D721Med (cell line): Measurements from ENCODE around the gene FGF3.

Experiments used
- DNase-seq: peaks from one replicate; pipeline ENCODE4 v3.0.0; 2011; ENCODE audit warnings: low spot score; ENCODE audit not compliant: insufficient read length
- FAIRE-seq: peaks from 2 replicates; lab custom pipeline; 2011; peaks lifted over from hg19 to GRCh38; lab: Jason Lieb, UNC
- CTCF ChIP-seq: IDR thresholded peaks from 2 replicates; pipeline ENCODE4 v1.5.1; 2012; ENCODE audit warnings: mild to moderate bottlenecking, control low read depth; ENCODE audit not compliant: insufficient read depth; ENCODE audit errors: missing control alignments

The FGF3 gene

GRCh38 chr11:69828971-69829344 lies 9.7 kb upstream of the FGF3 start:
- TF ChIP-seq CTCF: no peak
- DNase-seq (no peak), FAIRE-seq (no peak)

GRCh38 chr11:69828276-69828970 lies 9.2 kb upstream of the FGF3 start:
- TF ChIP-seq CTCF: no peak
- no peak for DNase-seq
- no peak for FAIRE-seq

- TF ChIP-seq CTCF: no peak
- no peak for DNase-seq
- no peak for FAIRE-seq
Observed at GRCh38 chr11:69826773-69827172, 7.6 kb upstream of the FGF3 start.

GRCh38 chr11:69825941-69826340 lies 6.7 kb upstream of the FGF3 start:
- DNase-seq: no peak
- TF ChIP-seq CTCF: no peak
- no peak for FAIRE-seq

- no peak for FAIRE-seq
- no peak for DNase-seq
- no peak for TF ChIP-seq CTCF
Observed at GRCh38 chr11:69825037-69825834, 6.0 kb upstream of the FGF3 start.

GRCh38 chr11:69823641-69824265 lies 4.5 kb upstream of the FGF3 start:
- DNase-seq: peak; percentile 3
- TF ChIP-seq CTCF: no peak
- FAIRE-seq: no peak
